ENCODE results near the gene JADE2.

DNA sequence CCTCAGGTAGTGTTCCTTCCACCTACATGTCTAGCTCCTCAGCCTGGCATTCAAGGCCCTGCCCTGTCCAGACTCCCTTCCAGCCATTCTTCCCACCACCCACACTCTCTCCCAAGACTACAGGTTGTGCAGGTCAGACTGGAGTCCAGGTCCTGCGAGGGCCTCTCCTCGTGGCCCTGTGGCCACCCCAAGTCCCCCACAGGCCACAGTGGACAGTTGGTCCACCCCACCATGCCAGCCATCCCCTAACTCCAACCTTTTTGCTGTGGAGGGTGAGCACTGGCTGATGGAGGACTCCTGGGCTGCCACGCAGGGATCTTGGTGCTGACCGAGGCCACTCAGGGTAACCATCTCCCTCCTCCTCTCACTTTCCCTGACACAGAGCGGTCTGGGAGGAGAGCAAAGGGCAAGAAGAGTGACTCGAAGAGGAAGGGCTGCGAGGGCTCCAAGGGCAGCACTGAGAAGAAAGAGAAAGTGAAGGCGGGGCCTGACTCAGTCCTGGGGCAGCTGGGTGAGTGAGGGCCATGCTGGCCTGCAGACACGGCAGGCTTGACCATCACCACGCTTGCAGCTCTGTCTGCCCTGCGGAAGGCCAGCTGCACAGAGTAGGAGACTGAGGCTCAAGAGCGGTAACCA is 51.0 kb downstream of the JADE2 start:
- TF ChIP-seq CTCF (IDR thresholded peaks at IDR 0.05; ENCODE audit: low read depth, low read length, poor library complexity, severe bottlenecking) (no peak), EZH2phosphoT487 (IDR thresholded peaks at IDR 0.05; ENCODE audit: borderline replicate concordance, low read length) (no peak)

Measured in DOHH2 (cell line).